Hepatocyte (in vitro differentiated cells): ENCODE results near the gene TOP3A. TPM values are rescaled to one million over a fixed set of nuclear protein-coding genes. Genes with fewer than 3 reads are reported as not detected.

Experiments
- DNase-seq: peaks from one replicate; pipeline ENCODE4 v3.0.0-alpha.2; 2016; ENCODE audit warnings: low spot score
- H2AFZ ChIP-seq: fragments of 200-600 bp; sonication (generic); 2 replicates; pipeline ENCODE4 v1.6.0; 2016; ENCODE audit warnings: antibody characterized with exemption, mild to moderate bottlenecking
- H3K27ac ChIP-seq: fragments of 200-600 bp; sonication (generic); 2 replicates; pipeline ENCODE4 v1.5.1; 2016; ENCODE audit warnings: mild to moderate bottlenecking
- H3K27me3 ChIP-seq: fragments of 200-600 bp; sonication (generic); 2 replicates; pipeline ENCODE4 v1.6.1; 2016
- H3K36me3 ChIP-seq: fragments of 200-600 bp; sonication (generic); replicated peaks from 2 replicates; pipeline ENCODE4 v1.5.1; 2016; ENCODE audit warnings: low read depth; ENCODE audit not compliant: insufficient read depth
- H3K4me1 ChIP-seq: fragments of 200-600 bp; sonication (generic); 2 replicates; pipeline ENCODE4 v1.5.1; 2016; ENCODE audit warnings: mild to moderate bottlenecking, moderate library complexity; ENCODE audit not compliant: insufficient read depth
- H3K4me2 ChIP-seq: fragments of 200-600 bp; sonication (generic); 2 replicates; pipeline ENCODE4 v1.6.0; 2016
- H3K4me3 ChIP-seq: fragments of 200-600 bp; sonication (generic); 2 replicates; pipeline ENCODE4 v1.5.1; 2016; ENCODE audit warnings: mild to moderate bottlenecking
- H3K79me2 ChIP-seq: fragments of 200-600 bp; sonication (generic); 2 replicates; pipeline ENCODE4 v1.6.0; 2017; ENCODE audit warnings: mild to moderate bottlenecking
- H3K9me2 ChIP-seq: fragments of 200-600 bp; sonication (generic); replicated peaks from 2 replicates; pipeline ENCODE4 v1.6.0; 2017; ENCODE audit warnings: mild to moderate bottlenecking; ENCODE audit not compliant: insufficient read depth
- H3K9me3 ChIP-seq: fragments of 200-600 bp; sonication (generic); 2 replicates; pipeline ENCODE4 v1.5.1; 2016; ENCODE audit warnings: low read depth, mild to moderate bottlenecking
- H4K20me1 ChIP-seq: fragments of 200-600 bp; sonication (generic); 2 replicates; pipeline ENCODE4 v1.6.0; 2016; ENCODE audit warnings: mild to moderate bottlenecking; ENCODE audit not compliant: insufficient read depth, poor library complexity, severe bottlenecking
- EZH2 ChIP-seq: fragments of 200-600 bp; sonication (generic); IDR thresholded peaks from 2 replicates; pipeline ENCODE4 v1.6.1; 2016; ENCODE audit warnings: antibody characterized with exemption, mild to moderate bottlenecking, borderline replicate concordance
- EZH2phosphoT487 ChIP-seq: fragments of 200-600 bp; sonication (generic); IDR thresholded peaks from one replicate; pipeline ENCODE4 v1.6.1; 2018; ENCODE audit warnings: antibody characterized with exemption, mild to moderate bottlenecking, low read depth, moderate library complexity; ENCODE audit not compliant: unreplicated experiment, severe bottlenecking
- WGBS: methylation state at CpG from one replicate; pipeline ENCODE4 v1.1.6; 2016; ENCODE audit warnings: low lambda C conversion rate; ENCODE audit errors: missing lambda C conversion rate; 5-methylcytosine and 5-hydroxymethylcytosine counted together
- polyA plus RNA-seq: library from polyadenylated mRNA; unstranded; fragments of >200 nt; fragmentation: Nextera tagmentation; extraction: Ambion mirVana; gene quantifications from 2 replicates; pipeline ENCODE4 v1.2.1, GENCODE V29; 2016
- total RNA-seq: library from RNA; depleted of rRNA; stranded (reverse); fragments of >200 nt; gene quantifications from 2 replicates; pipeline ENCODE4 v1.2.3, GENCODE V29; 2014
- TF ChIP-seq, protein P1 (sequence below): fragments of 200-600 bp; sonication (generic); IDR thresholded peaks from 2 replicates; pipeline ENCODE4 v1.5.1; 2016; ENCODE audit warnings: antibody characterized with exemption, mild to moderate bottlenecking; ENCODE audit not compliant: poor library complexity

TOP3A gene
- total and polyA plus RNA-seq, 2 experiments from 2014 or later: 15.5 to 24.3 TPM

DNA sequence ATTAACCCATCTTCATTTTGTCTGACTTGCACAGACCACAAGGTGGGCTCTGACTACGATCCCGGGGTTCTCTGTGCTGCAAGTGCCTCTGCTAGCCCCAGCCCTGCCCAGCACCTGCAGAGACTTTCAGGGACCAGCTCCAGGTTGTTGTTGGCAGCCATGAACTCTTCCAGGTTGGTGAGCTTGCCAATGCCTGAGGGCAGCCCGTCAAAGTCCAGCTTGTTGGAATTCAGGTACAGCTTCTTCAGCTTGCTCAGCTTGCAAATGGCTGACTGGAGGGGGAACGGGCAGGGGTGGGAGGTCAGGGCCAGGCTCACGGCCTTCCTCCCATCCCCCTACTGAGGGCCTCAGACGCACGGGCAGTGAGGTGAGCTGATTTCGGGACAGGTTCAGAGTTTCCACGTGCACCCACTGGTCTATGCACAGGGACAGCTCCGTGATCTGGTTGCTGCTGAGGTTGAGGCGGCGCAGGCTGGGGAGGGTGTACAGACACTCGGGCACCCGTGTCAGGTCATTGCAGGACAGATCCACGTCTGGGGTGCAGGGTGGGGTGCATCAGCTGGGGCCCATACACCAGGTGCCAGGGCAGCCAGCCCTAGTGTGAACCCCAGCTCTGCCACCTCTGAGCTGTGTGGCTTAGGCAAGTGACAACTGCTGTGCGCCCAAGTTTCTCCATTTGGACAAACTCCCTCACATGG lies 61.5 kb downstream of the TOP3A start:
- Histone ChIP-seq H3K4me2 (no peak overlapping the region), H3K27me3 (no peaks in the 10 kb centered on the region), H3K9me2 (no peaks in the 10 kb centered on the region), H3K27ac (no peak overlapping the region), H3K36me3 (no peaks in the 10 kb centered on the region), H3K79me2 (peaks cover 33% of the 10 kb centered on the region), H3K4me1 (peaks cover 12% of the 10 kb centered on the region), H2AFZ (no peak overlapping the region), H4K20me1 (peaks cover 20% of the 10 kb centered on the region), H3K4me3 (no peak overlapping the region), H3K9me3 (no peaks in the 10 kb centered on the region)
- DNase-seq: no peak
- 93% methylated on average over 16 of the region's 16 CpGs for WGBS
- TF ChIP-seq, protein P1, sequence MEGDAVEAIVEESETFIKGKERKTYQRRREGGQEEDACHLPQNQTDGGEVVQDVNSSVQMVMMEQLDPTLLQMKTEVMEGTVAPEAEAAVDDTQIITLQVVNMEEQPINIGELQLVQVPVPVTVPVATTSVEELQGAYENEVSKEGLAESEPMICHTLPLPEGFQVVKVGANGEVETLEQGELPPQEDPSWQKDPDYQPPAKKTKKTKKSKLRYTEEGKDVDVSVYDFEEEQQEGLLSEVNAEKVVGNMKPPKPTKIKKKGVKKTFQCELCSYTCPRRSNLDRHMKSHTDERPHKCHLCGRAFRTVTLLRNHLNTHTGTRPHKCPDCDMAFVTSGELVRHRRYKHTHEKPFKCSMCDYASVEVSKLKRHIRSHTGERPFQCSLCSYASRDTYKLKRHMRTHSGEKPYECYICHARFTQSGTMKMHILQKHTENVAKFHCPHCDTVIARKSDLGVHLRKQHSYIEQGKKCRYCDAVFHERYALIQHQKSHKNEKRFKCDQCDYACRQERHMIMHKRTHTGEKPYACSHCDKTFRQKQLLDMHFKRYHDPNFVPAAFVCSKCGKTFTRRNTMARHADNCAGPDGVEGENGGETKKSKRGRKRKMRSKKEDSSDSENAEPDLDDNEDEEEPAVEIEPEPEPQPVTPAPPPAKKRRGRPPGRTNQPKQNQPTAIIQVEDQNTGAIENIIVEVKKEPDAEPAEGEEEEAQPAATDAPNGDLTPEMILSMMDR: no peak
- TF ChIP-seq EZH2phosphoT487 (no peak), EZH2 (no peak)

DNA sequence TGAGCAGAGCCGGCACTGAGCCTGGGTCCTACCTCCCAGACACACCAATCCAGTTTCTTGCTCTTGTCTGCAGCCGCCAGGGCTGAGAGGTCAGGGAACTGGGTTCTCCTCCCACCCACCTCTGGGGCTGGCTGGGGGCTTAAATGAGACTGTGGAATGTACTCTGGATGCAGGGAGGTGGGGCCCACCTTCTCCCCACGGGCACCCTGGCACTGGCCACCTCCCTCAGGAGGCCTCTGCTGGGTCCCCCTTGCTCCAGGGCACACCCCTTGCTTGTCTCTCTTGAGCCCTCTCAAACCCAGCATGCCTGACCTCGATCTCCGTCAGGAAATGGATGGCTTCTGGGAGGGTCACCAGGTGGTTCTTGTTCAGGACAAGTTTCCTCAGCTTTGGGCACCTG lies 62.6 kb downstream of the TOP3A start:
- WGBS: 84% methylated on average over 5 of the region's 5 CpGs
- DNase-seq: no peak
- Histone ChIP-seq H3K4me1 (peaks cover 6% of the 10 kb centered on the region), H3K27ac (no peak overlapping the region), H3K9me3 (no peaks in the 10 kb centered on the region), H2AFZ (no peak overlapping the region), H3K9me2 (no peaks in the 10 kb centered on the region), H3K79me2 (peaks cover 21% of the 10 kb centered on the region), H3K4me3 (no peak overlapping the region), H3K36me3 (no peaks in the 10 kb centered on the region), H3K27me3 (no peaks in the 10 kb centered on the region), H3K4me2 (no peak overlapping the region), H4K20me1 (peaks cover 15% of the 10 kb centered on the region)
- TF ChIP-seq, protein P1: no peak
- TF ChIP-seq EZH2phosphoT487 (no peak), EZH2 (no peak)

DNA sequence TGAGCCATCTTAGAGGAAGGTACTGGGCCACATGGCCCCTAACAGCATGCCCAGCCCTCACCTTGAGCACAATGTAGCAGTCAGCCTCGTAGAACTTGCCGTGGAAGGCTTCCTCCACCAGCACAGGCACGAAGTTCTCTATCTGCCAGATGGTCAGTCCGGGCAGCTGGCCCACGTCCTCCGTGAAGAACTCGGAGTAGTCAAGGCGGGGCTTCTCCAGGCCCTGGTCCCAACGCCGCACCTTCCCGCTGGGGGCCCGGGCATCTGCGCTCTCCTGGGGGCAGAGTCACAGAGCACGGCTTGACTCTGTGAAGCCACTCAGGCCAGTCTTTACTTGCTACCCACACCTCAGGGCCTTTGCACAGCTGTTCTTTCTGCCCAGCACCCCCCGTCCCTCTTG lies 63.6 kb downstream of the TOP3A start:
- Histone ChIP-seq H3K4me2 (no peak overlapping the region), H3K27me3 (no peaks in the 10 kb centered on the region), H3K36me3 (no peaks in the 10 kb centered on the region), H3K4me1 (no peaks in the 10 kb centered on the region), H2AFZ (no peak overlapping the region), H3K4me3 (no peak overlapping the region), H3K9me2 (no peaks in the 10 kb centered on the region), H3K9me3 (no peaks in the 10 kb centered on the region), H4K20me1 (peaks cover 7% of the 10 kb centered on the region), H3K27ac (no peak overlapping the region), H3K79me2 (peaks cover 12% of the 10 kb centered on the region)
- no peak for DNase-seq
- WGBS: 95% methylated on average over 15 of the region's 15 CpGs
- TF ChIP-seq EZH2: no peak
- TF ChIP-seq, protein P1: no peak
- no peak for TF ChIP-seq EZH2phosphoT487

DNA sequence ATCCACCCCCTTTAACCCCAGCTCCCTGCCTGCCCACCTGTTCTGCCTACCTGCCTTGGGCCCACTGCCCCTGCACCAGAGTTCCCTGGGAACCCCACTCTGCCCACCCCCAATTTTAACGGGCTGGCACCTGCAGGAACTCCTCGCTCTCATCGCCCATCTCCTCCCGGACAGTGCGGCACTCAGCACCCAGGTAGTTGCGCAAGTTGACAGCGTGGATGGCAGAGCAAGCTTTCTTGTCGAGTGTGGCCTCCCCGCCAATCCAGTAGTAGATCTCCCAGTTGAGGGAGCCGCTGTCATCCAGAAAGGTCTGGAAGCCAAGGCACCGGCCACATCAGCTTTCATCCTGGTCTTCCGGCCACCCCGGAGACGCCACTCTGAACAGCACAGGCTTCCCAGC lies 64.1 kb downstream of the TOP3A start:
- TF ChIP-seq EZH2 (no peak), EZH2phosphoT487 (no peak)
- TF ChIP-seq, protein P1: no peak
- peaks cover 7% of the 10 kb centered on the region for H3K79me2 ChIP-seq
- H4K20me1 ChIP-seq: peaks cover 2% of the 10 kb centered on the region
- H3K9me2 ChIP-seq: no peaks in the 10 kb centered on the region
- no peak for DNase-seq
- no peaks in the 10 kb centered on the region for H3K36me3 ChIP-seq
- WGBS: 94% methylated on average over 14 of the region's 14 CpGs
- no peak overlapping the region for H3K27ac ChIP-seq
- no peaks in the 10 kb centered on the region for H3K4me1 ChIP-seq
- no peak overlapping the region for H3K4me2 ChIP-seq
- no peaks in the 10 kb centered on the region for H3K27me3 ChIP-seq
- no peaks in the 10 kb centered on the region for H3K9me3 ChIP-seq
- no peak overlapping the region for H3K4me3 ChIP-seq
- H2AFZ ChIP-seq: no peak overlapping the region
